CMK (cell line): ENCODE results near the gene NGEF.

Source experiments
- DNase-seq: peaks from one replicate; pipeline ENCODE4 v3.0.0-alpha.2; 2010; ENCODE audit warnings: low read depth

Gene NGEF

DNA sequence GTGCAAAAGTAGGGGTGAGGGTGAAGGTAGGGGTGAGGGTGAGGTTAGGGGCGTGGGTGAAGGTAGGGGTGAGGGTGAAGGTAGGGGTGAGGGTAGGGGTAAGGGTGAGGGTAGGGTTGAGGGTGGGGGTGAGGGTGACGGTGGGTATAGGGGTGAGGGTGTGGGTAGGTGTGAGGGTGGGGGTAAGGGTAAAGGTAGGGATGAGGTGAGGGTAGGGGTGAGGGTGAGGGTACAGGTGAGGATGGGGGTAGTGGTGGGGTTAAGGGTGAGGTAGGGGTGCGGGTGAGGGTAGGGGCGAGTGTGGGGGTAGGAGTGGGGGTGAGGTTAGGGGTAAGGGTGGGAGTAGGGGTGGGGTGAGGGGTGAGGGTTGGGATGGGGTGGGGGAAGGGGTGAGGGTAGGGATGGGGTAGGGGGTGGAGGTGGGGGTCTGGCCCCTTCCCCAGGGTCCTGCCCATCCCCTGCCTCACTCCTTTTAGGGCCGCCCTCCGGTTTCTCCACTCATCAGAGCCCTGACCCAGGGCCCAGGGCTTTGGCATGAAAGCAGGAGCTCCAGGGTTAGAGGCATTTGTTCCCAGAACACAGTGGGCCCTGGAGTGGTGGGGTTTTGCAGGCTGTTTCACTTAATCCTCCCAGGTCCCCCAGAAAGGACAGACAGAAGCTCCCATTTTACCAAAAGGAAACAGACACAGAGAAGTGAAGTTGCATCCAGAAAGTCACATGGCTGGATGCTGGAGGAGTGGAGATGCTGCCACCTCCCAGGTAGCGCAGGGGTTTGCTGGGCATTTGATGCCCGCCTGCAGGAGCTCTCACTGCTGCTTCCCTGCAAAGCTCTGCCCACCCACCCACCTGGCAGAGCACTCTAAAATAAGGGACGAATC, 116.1 kb downstream of the NGEF start:
- no peak for DNase-seq

- no peak for DNase-seq
These were observed 116.9 kb downstream of the NGEF start for GRCh38 chr2:232896111-232896510.

DNA sequence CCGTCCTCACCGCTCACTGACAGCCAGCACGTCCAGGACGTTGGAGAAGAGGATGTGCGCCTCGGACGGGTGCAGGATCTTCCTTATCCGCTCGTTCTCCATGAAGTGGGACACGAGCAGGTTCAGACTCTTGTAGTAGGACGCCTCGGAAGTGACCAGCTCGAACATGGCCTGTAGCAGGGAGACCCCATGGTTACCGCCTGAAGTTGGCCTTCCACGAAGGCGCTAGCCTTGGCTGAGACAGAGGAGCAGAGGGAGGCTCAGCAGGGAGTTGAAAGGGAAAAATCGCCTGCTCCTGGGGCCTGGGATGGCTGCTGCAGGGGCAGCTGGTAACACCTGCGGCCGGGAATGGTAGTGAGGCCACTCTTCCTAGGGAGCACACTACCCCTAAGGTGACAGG, 118.3 kb downstream of the NGEF start:
- DNase-seq = no peak

- DNase-seq = no peak
These were observed 118.8 kb downstream of the NGEF start for GRCh38 chr2:232894251-232894650.

DNA sequence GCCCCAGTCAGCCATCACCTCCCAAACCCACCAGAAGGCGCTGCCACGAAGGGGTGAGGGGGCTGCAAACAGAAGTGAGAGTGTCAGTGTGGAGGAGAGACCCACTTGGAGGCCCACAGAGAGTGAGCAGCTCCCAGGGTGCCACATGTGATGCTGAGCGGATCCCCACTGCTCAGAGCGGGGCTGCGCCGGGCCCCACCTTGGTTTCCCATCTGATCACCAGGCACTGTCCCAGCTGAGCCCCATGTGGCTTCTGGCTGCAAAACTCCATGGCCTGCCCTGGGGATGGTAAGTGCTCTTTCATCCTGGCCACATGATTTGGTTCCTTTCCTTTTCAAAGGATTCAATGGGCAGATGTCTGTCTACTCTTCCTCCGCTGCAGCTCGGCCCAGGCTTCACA, 119.2 kb downstream of the NGEF start:
- no peak for DNase-seq

GRCh38 chr2:232892843-232893242, 120.2 kb downstream of the NGEF start:
- no peak for DNase-seq

- no peak for DNase-seq
These were observed 120.8 kb downstream of the NGEF start for GRCh38 chr2:232892221-232892620.

- DNase-seq = no peak
These were observed 121.4 kb downstream of the NGEF start for GRCh38 chr2:232891621-232892071.

DNA sequence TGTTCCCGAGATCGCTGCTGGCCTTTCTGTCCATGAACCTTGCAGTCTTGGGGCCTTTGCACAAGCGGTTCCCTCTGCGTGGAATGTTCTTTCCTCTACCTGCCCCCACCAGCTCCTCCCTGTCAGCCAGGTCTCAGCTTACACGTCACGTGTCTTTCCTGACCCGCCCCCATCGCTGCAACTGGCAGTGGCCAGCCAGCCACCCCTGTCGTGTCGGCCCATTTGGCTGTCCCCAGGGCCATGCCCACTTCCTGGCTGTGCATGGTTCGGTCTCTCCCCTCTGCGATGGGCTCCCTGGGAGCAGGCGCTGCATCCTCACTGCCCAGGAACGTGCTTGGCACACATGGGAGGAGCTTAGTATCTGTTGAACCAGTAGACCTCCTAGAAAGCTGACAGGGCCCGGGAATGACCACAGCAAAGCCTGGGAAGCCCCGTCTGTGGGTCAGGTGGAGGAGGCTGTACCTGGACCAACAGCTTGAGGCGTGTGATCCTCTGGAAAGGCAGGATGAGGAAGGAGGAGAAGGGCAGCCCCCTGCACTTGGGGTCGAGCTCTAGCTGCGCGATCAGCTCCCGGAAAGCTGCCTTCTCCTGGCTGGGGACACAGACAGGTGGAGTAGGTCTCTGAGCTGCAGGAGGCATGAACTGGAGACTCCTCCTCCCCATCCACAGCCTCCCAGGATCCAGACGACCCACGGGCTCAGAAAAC, 122.0 kb downstream of the NGEF start:
- DNase-seq = no peak

DNA sequence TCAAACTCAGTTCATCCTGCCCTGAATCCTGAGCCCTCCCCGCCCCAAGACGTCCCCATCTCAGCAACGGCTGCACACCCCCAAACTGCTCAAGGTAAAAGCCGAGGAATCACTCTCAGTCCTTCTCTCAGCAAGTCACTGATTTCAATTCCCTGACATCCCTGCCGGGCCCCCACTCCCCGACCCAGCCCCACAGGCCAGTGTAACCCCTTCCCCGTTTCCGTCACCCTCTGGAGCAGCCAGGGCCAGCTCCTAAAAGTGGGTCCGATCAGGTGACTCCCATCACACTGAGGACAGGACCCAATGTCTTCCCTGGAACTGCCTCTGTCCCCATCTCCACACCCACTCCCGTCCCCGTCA, 122.5 kb downstream of the NGEF start:
- no peak for DNase-seq

- no peak for DNase-seq
These were observed 123.1 kb downstream of the NGEF start for GRCh38 chr2:232889876-232890401.

GRCh38 chr2:232888839-232889529, 124.1 kb downstream of the NGEF start:
- no peak for DNase-seq

GRCh38 chr2:232888099-232888836, 124.8 kb downstream of the NGEF start:
- DNase-seq = no peak

DNA sequence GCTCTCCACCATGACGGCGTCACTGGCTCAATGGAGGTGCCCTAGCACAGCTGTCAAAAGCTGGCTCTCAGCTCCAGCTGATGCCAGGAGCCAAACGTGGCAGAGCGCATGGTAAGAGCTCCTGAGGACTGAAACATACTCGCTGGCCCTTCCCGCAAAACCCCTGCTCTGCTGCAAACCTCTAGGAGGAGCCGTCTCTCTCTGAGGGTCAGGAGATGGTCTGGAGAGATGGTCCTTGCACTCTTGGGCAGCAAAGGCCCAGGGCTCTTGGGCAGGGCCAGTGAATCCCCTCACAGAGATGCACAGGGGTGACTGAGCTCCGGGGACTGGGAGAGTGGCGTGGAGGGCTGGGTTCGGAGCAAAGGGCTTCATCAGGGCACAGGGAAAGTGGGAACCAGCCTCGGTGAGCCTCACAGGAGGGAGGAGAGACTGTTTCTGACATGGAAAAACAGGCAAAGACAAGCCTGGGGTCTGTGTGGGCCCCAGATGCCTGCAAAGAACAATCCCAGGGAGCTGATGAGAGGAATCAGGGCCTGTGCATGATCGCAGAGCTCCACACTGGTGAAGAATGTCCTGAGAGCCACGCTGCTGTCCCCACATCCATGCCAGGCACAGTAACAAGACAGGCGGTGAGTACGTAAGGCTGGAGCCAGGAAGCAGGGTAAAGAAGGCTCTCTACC, 125.7 kb downstream of the NGEF start:
- DNase-seq = no peak

DNA sequence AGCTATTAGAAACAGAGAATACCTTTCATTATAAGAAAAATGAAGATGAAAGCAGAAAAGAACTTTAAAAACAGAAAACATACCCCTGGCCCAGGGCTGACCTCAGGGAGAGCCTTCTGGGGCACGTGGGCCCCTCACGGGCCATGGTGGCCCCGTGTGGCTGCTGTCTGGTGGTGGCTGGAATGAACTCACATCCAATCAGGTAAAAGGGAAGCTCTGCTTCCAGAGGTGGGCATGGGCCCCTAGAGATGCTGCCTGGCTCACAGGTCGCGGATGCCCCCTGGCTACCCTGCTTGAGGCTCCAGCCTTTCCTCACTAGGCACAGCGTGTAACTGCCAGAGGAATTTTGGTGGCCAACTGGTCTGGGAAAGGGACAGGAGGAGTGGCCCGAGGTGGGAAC, 126.4 kb downstream of the NGEF start:
- DNase-seq = no peak

- DNase-seq = no peak
These were observed 126.9 kb downstream of the NGEF start for GRCh38 chr2:232886176-232886575.

GRCh38 chr2:232885264-232885961, 127.6 kb downstream of the NGEF start:
- DNase-seq = no peak

GRCh38 chr2:232884549-232885263, 128.3 kb downstream of the NGEF start:
- DNase-seq = no peak

GRCh38 chr2:232884001-232884421, 129.0 kb downstream of the NGEF start:
- no peak for DNase-seq
